ENCODE data around the gene ATP9B. TPM values are rescaled to one million over a fixed set of nuclear protein-coding genes. Genes with fewer than 3 reads are reported as not detected.

ATP9B gene
- total and polyA plus RNA-seq, 3 donors from 2014 or later = 32.4 to 113 (median 78.2) TPM

DNA sequence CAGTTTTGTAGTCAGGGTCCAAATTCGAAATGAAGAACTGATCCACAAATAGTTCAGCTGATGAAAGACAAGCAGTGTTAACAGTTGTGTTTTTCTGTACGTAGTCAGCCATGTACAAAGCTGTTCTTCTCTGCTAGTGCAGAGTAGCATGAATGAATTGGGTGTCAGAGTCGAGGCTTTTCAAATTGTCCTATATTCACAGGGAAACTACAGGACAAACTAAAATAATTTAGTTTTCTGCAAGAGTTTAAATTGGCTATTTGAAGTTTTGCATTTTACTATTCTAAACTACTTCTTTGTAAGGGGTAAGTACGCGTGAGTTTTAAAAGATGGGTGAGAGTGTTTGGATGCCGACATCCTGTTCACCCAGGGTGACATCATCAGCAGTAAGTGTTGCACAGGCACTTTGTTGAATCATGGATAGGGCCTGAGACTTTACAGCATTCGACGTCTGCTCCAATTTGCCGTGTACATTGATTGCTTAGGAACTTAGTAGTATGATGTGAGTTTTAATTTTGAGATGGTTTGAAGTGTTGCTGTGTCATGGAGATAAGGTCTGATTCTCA, 179.4 kb downstream of the ATP9B start:
- no peaks in the 10 kb centered on the region for H3K27me3 ChIP-seq
- H3K9me3 ChIP-seq = no peaks in the 10 kb centered on the region
- DNase-seq = no peak
- peaks cover 6% of the 10 kb centered on the region for H3K4me1 ChIP-seq
- no peak overlapping the region for H3K27ac ChIP-seq
- no peak overlapping the region for H3K4me3 ChIP-seq
- 91 to 97% methylated on average over 9 of the region's 9 CpGs for WGBS, 2 donors
- intact Hi-C loops (cut with DNase I; ENCODE audit: low total_unique reads) = no loop called here
- TF ChIP-seq CTCF (IDR thresholded peaks at IDR 0.05) (no peak), POLR2A (IDR thresholded peaks at IDR 0.05) (no peak)
- no peaks in the 10 kb centered on the region for H3K36me3 ChIP-seq (ENCODE audit: low read depth, missing control alignments)

- TF ChIP-seq POLR2A (IDR thresholded peaks at IDR 0.05) = no peak
- no peak for TF ChIP-seq CTCF (IDR thresholded peaks at IDR 0.05)
- Histone ChIP-seq H3K27ac (no peak overlapping the region), H3K9me3 (no peaks in the 10 kb centered on the region), H3K4me3 (no peak overlapping the region), H3K36me3 (ENCODE audit: low read depth, missing control alignments) (no peaks in the 10 kb centered on the region), H3K27me3 (no peaks in the 10 kb centered on the region), H3K4me1 (peaks cover 6% of the 10 kb centered on the region)
- no peak for DNase-seq
- intact Hi-C loops (cut with DNase I; ENCODE audit: low total_unique reads) = no loop called here
- 63 to 79% methylated on average over 11 to 12 of the region's 12 CpGs for WGBS, 2 donors
These were observed 181.2 kb downstream of the ATP9B start for GRCh38 chr18:79250301-79250981.

GRCh38 chr18:79251021-79251420, 181.8 kb downstream of the ATP9B start:
- Histone ChIP-seq H3K4me3 (no peak overlapping the region), H3K27me3 (no peaks in the 10 kb centered on the region), H3K36me3 (ENCODE audit: low read depth, missing control alignments) (no peaks in the 10 kb centered on the region), H3K9me3 (no peaks in the 10 kb centered on the region), H3K4me1 (peaks cover 6% of the 10 kb centered on the region), H3K27ac (no peak overlapping the region)
- TF ChIP-seq CTCF (IDR thresholded peaks at IDR 0.05) = no peak
- TF ChIP-seq POLR2A (IDR thresholded peaks at IDR 0.05) = no peak
- peak; percentile 43 for DNase-seq
- WGBS, 2 donors = 64 to 68% methylated on average over 5 to 9 of the region's 9 CpGs
- intact Hi-C loops (cut with DNase I; ENCODE audit: low total_unique reads) = no loop called here

DNA sequence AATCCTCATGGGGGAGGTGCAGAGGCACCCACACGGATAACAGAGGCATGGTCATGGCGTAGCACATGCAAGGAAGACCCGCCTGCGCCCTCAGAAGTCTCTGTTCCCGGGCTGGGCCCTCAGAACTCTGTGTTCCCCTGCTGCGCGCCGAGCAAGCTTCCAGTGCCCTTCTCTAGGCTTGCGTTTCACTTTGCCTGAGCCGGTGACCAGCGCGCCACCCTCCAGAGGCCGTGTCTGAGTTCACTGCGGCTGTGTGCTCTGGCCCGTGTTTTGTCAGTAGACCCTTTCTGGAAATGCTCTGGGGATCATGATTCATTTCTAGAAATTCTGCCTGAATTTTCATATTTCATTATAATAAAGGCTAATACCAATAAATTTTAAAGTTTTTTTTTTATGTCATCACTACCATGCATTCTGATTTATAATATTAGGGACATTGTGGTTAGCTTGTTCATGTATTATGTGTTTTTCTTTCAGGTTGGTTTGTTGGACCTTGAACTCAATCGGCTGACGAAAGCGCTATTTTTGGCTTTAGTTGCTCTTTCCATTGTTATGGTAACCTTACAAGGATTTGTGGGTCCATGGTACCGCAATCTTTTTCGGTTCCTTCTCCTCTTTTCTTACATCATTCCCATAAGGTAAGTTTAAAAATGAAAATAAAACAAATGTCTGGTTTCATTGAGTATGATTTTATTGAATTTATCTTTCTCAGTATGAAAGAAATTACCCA, 183.9 kb downstream of the ATP9B start:
- intact Hi-C loops (cut with DNase I; ENCODE audit: low total_unique reads) = no loop called here
- H3K4me1 ChIP-seq = peaks cover 6% of the 10 kb centered on the region
- no peak for DNase-seq
- H3K27me3 ChIP-seq = no peaks in the 10 kb centered on the region
- 90 to 92% methylated on average over 17 to 20 of the region's 20 CpGs for WGBS, 2 donors
- no peak overlapping the region for H3K27ac ChIP-seq
- H3K4me3 ChIP-seq = no peak overlapping the region
- H3K9me3 ChIP-seq = no peaks in the 10 kb centered on the region
- H3K36me3 ChIP-seq (ENCODE audit: low read depth, missing control alignments) = no peaks in the 10 kb centered on the region
- no peak for TF ChIP-seq POLR2A (IDR thresholded peaks at IDR 0.05)
- TF ChIP-seq CTCF (IDR thresholded peaks at IDR 0.05) = no peak
